Chondrocyte (in vitro differentiated cells): Measurements from ENCODE around the gene SERP2. TPM values are rescaled to one million over a fixed set of nuclear protein-coding genes. Genes with fewer than 3 reads are reported as not detected.

ENCODE experiments used
- DNase-seq: peaks from one replicate; pipeline ENCODE4 v3.0.0; 2021; ENCODE audit warnings: mixed read lengths, low spot score
- H3K27ac Mint-ChIP-seq: one replicate; pipeline ENCODE4 v1.8.0; 2021; ENCODE audit warnings: mild to moderate bottlenecking, moderate library complexity, mixed read lengths; ENCODE audit not compliant: unreplicated experiment
- H3K27me3 Mint-ChIP-seq: 2 replicates; pipeline ENCODE4 v1.8.0; 2021; ENCODE audit warnings: low read depth, mixed read lengths
- H3K36me3 Mint-ChIP-seq: 2 replicates; pipeline ENCODE4 v1.8.0; 2021; ENCODE audit warnings: low read depth, mixed read lengths
- H3K4me1 Mint-ChIP-seq: 2 replicates; pipeline ENCODE4 v1.8.0; 2021; ENCODE audit warnings: low read depth, mild to moderate bottlenecking, mixed read lengths
- H3K4me3 Mint-ChIP-seq: one replicate; pipeline ENCODE4 v1.8.0; 2021; ENCODE audit warnings: mild to moderate bottlenecking, moderate library complexity, mixed read lengths; ENCODE audit not compliant: unreplicated experiment
- H3K9me3 Mint-ChIP-seq: 2 replicates; pipeline ENCODE4 v1.8.0; 2021; ENCODE audit warnings: low read depth, mixed read lengths
- total RNA-seq: library from RNA; stranded (reverse); gene quantifications from 3 replicates; pipeline ENCODE4 v1.2.1, GENCODE V29; 2021
- TF ChIP-seq, protein P1 (sequence below): fragments of 200-600 bp; sonication (generic); IDR thresholded peaks from 2 replicates; pipeline ENCODE4 v1.5.0; 2021; ENCODE audit warnings: antibody characterized with exemption, mild to moderate bottlenecking, moderate library complexity

Gene SERP2
- total RNA-seq, 1 donor from 2014 or later = 6.7 TPM

DNA sequence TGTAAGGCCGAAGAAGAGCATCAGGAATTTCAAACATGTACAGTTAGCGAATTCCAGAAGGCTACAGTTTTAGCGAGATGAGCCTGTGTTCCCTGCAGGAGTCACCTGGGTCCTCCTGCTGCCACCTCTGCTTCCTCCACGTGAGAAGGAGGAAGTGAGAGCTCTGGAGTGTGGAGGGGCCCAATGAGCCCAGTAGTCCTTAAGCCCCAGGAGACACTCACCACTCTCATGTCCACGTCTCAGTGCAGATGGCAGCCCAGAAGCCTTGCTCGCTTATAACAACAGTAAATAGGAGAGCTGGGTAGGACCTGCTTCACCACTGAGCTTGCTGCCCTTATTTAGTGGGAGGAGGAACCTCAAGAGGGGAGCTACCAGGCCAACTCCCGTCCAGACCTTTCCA is 44.3 kb downstream of the SERP2 start:
- no peak overlapping the region for H3K27ac Mint-ChIP-seq

DNA sequence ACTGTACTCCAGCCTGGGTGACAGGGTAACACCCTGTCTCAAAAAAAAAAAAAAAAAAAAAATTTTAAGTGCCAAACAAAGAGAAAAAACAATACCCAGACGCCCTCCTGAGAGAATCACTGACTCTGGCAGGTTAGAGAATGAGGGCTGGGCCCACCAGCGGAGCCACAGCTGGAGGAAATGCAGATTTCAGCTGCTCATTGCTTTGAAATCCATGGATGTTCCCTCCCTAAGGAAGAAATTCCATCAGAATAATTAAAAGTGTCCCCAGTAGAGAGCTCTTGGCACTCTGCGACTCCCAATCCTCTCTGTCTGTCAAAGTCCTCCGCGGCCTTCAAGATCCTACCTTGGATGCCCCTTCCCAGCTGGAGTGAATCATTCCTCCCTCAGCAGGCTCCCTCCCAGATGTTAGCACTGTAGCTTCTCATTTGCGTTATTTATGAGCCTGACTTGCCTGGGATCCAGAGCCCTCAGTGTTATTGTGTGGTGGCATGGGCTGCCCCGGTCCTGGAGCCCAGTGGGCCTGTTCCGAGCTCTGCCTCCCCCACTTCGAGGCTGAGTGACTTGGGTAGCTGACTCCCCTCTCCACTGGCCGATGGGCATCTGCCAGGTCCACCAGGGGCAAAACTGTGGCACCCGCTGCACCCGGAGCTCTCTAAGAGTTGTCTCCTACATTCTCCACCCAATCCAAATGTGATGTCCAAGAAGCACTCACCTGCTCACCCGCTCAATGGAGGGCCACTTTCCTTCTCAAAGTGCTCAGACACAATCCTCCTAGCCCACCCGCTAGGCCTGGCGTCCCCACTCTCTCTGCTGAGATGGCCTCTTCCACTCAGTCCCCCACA is 47.0 kb downstream of the SERP2 start:
- Mint-ChIP-seq H3K9me3 (no peaks in the 10 kb centered on the region), H3K36me3 (no peaks in the 10 kb centered on the region), H3K4me1 (peaks cover 4% of the 10 kb centered on the region), H3K27me3 (no peaks in the 10 kb centered on the region), H3K4me3 (no peak overlapping the region), H3K27ac (no peak overlapping the region)
- TF ChIP-seq, protein P1, sequence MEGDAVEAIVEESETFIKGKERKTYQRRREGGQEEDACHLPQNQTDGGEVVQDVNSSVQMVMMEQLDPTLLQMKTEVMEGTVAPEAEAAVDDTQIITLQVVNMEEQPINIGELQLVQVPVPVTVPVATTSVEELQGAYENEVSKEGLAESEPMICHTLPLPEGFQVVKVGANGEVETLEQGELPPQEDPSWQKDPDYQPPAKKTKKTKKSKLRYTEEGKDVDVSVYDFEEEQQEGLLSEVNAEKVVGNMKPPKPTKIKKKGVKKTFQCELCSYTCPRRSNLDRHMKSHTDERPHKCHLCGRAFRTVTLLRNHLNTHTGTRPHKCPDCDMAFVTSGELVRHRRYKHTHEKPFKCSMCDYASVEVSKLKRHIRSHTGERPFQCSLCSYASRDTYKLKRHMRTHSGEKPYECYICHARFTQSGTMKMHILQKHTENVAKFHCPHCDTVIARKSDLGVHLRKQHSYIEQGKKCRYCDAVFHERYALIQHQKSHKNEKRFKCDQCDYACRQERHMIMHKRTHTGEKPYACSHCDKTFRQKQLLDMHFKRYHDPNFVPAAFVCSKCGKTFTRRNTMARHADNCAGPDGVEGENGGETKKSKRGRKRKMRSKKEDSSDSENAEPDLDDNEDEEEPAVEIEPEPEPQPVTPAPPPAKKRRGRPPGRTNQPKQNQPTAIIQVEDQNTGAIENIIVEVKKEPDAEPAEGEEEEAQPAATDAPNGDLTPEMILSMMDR = no peak
- no peak for DNase-seq

More for the DNA sequence above, 44.3 kb downstream of the SERP2 start:
- Mint-ChIP-seq H3K27me3 (no peaks in the 10 kb centered on the region), H3K36me3 (no peaks in the 10 kb centered on the region), H3K4me1 (peaks cover 8% of the 10 kb centered on the region), H3K9me3 (no peaks in the 10 kb centered on the region), H3K4me3 (no peak overlapping the region)
- TF ChIP-seq, protein P1 = no peak
- DNase-seq = no peak

DNA sequence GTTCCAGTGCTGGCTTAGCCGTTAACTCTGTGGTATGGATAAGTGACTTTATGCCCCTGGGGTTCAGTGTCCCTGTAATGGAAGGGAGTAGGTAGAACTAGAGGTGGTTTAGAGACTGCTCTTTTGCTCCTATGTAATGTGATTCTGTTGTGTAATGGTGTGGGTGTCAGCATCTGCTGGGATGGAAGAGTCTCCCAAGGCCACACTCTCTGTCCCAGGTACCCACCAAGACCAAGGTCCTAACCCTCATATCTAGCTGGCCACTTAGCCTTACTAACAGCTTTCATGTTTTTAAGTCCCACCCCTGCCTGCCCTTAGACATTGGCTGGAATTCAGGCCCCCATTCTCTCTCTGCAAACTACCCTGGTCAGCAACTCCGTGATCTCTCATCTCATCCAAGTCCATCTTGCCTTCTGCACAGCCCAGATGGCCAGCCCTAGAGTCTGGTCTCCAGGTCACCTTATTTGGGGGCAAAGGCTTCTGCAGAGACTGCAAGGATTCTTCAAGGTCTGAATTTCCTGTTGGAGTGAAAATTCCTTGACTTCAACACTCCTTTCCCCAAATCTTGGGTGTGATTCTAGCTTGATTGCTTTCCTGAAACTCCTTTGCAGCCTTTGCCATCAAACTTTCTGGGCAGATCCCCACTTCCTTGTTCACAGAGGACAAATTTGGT is 48.4 kb downstream of the SERP2 start:
- H3K9me3 Mint-ChIP-seq = no peaks in the 10 kb centered on the region
- peaks cover 4% of the 10 kb centered on the region for H3K4me1 Mint-ChIP-seq
- DNase-seq = no peak
- H3K36me3 Mint-ChIP-seq = no peaks in the 10 kb centered on the region
- H3K27me3 Mint-ChIP-seq = no peaks in the 10 kb centered on the region
- TF ChIP-seq, protein P1 = no peak
- H3K4me3 Mint-ChIP-seq = no peak overlapping the region
- H3K27ac Mint-ChIP-seq = no peak overlapping the region

DNA sequence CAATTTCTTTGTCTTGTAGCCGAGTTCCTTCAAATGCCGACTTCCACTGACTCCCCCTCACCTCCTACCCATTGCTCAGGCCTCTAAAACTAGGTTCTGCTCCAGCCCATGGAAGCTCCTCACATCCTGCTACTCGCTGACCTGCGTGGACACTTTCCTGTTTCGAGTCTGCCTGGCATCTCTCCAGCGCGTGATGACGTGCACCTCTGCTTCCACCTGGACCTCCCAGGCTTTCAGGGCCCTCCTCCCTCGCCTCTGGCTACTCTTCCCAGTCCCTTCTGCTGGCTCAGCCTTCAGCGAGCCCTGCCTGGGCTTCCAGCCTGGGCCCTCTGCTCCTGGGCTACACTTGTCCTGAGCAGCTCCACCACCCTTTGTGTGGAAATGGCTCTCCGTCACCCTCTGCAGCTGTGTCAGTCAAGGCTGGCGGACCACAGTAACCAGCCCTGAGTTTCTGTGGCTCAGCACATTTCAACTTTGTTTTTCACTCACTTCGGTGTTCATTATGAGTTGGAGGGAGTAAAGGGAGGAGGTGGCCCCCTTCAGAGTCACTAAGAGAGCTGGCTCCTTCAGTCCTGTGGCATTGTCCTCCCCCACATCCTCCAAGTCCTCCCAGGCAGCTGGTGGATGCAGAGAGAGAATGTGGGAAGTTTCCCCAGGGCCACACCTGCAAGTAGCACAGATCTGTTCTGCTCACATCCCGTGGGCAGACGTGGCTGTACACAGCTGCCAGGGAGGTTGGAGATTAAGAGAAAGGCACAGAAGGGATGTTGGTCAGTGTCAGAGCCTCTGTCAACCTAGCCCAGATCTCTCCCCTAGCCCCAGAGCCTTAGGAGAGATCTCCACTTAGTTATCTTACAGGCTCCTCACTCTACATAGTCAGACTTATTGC is 49.4 kb downstream of the SERP2 start:
- H3K27me3 Mint-ChIP-seq = no peaks in the 10 kb centered on the region

More for the DNA sequence above, 49.4 kb downstream of the SERP2 start:
- H3K36me3 Mint-ChIP-seq = peaks cover 3% of the 10 kb centered on the region
- no peak overlapping the region for H3K4me3 Mint-ChIP-seq
- TF ChIP-seq, protein P1 = no peak
- H3K9me3 Mint-ChIP-seq = peaks cover 4% of the 10 kb centered on the region
- H3K4me1 Mint-ChIP-seq = no peaks in the 10 kb centered on the region
- H3K27ac Mint-ChIP-seq = no peak overlapping the region
- DNase-seq = no peak
